Colon (tissue), 2 donors: ENCODE results near the gene TRPM2.

Experiments used
- FAIRE-seq: peaks from 2 replicates; lab custom pipeline; 2012; peaks lifted over from hg19 to GRCh38; lab: Jason Lieb, UNC
- donor health status: control.
- donor health status: control.

The TRPM2 gene

GRCh38 chr21:44431300-44431699 lies 77.9 kb downstream of the TRPM2 start:
- FAIRE-seq: no peak

GRCh38 chr21:44432841-44433790 lies 79.7 kb downstream of the TRPM2 start:
- no peak for FAIRE-seq

- no peak for FAIRE-seq
These were observed 80.6 kb downstream of the TRPM2 start for GRCh38 chr21:44433791-44434567.

GRCh38 chr21:44434568-44434925 lies 81.1 kb downstream of the TRPM2 start:
- FAIRE-seq: no peak

- no peak for FAIRE-seq
These were observed 81.7 kb downstream of the TRPM2 start for GRCh38 chr21:44434936-44435635.

- FAIRE-seq: no peak
These were observed 82.7 kb downstream of the TRPM2 start for GRCh38 chr21:44436111-44436611.

GRCh38 chr21:44436958-44437357 lies 83.5 kb downstream of the TRPM2 start:
- no peak for FAIRE-seq

- FAIRE-seq: no peak
These were observed 83.9 kb downstream of the TRPM2 start for GRCh38 chr21:44437371-44437695.

- no peak for FAIRE-seq
These were observed 84.4 kb downstream of the TRPM2 start for GRCh38 chr21:44437696-44438431.

GRCh38 chr21:44438531-44439210 lies 85.2 kb downstream of the TRPM2 start:
- FAIRE-seq: no peak

GRCh38 chr21:44439211-44439600 lies 85.8 kb downstream of the TRPM2 start:
- no peak for FAIRE-seq

- no peak for FAIRE-seq
These were observed 87.0 kb downstream of the TRPM2 start for GRCh38 chr21:44440241-44441040.

GRCh38 chr21:44441041-44441400 lies 87.6 kb downstream of the TRPM2 start:
- FAIRE-seq: no peak

GRCh38 chr21:44441581-44442265 lies 88.3 kb downstream of the TRPM2 start:
- no peak for FAIRE-seq

- no peak for FAIRE-seq
These were observed 89.1 kb downstream of the TRPM2 start for GRCh38 chr21:44442266-44443125.

GRCh38 chr21:44443291-44443890 lies 90.0 kb downstream of the TRPM2 start:
- FAIRE-seq: no peak

GRCh38 chr21:44443891-44444285 lies 90.5 kb downstream of the TRPM2 start:
- no peak for FAIRE-seq

- no peak for FAIRE-seq
These were observed 91.0 kb downstream of the TRPM2 start for GRCh38 chr21:44444286-44444931.
